CD14-positive monocyte (primary cell): ENCODE measurements around the gene GASK1A. TPM values are rescaled to one million over a fixed set of nuclear protein-coding genes. Genes with fewer than 3 reads are reported as not detected.

ENCODE experiments used
- DNase-seq, 3 donors: peaks; one replicate each; pipeline ENCODE4 v3.0.0-alpha.2; 2011 to 2022
- H2AFZ ChIP-seq: 2 replicates; pipeline ENCODE4 v1.6.0; 2012; ENCODE audit warnings: mild to moderate bottlenecking, low read depth, low read length, inconsistent platforms; ENCODE audit not compliant: insufficient read depth, poor library complexity, severe bottlenecking
- H3K27ac ChIP-seq, 2 donors: 1 replicate in 1 of 2; 2 replicates in 1 of 2; pipeline ENCODE4 v1.5.1; 2012 to 2013; ENCODE audit warnings: low read length in 2 of 2, control low read depth in 1 of 2, inconsistent platforms in 1 of 2, low read depth in 1 of 2, mild to moderate bottlenecking in 1 of 2
- H3K27me3 ChIP-seq, 2 donors: one replicate each; pipeline versions ENCODE4 v1.6.0 to v1.6.1; 2011 to 2013; ENCODE audit warnings: low read length in 2 of 2; ENCODE audit not compliant: control insufficient read depth in 2 of 2, insufficient read depth in 2 of 2
- H3K36me3 ChIP-seq, 2 donors: replicated peaks in 1 of 2; 1 replicate in 1 of 2; 2 replicates in 1 of 2; pipeline versions ENCODE4 v1.5.1 to v1.6.1; 2012 to 2013; ENCODE audit warnings: low read length in 2 of 2, control low read depth in 1 of 2, inconsistent platforms in 1 of 2, mild to moderate bottlenecking in 1 of 2; ENCODE audit not compliant: insufficient read depth in 2 of 2, control insufficient read depth in 1 of 2
- H3K4me1 ChIP-seq, 2 donors: 1 replicate in 1 of 2; 2 replicates in 1 of 2; pipeline versions ENCODE4 v1.5.1 to v1.6.1; 2012 to 2013; ENCODE audit warnings: low read length in 2 of 2, control low read depth in 1 of 2, inconsistent platforms in 1 of 2, mild to moderate bottlenecking in 1 of 2, moderate library complexity in 1 of 2; ENCODE audit not compliant: insufficient read depth in 2 of 2, control insufficient read depth in 1 of 2
- H3K4me2 ChIP-seq: replicated peaks from 2 replicates; pipeline ENCODE3; 2012; ENCODE audit warnings: low read length, moderate library complexity, mild to moderate bottlenecking; ENCODE audit not compliant: poor library complexity, severe bottlenecking; ENCODE audit errors: extremely low read depth
- H3K4me3 ChIP-seq, 3 experiments: fragments of 200-600 bp in 1 of 3; sonication (generic) in 1 of 3; replicated peaks in 1 of 3; 1 replicate in 2 of 3; 2 replicates in 1 of 3; pipeline ENCODE4 v1.5.1; 2011 to 2013; ENCODE audit warnings: low read length in 3 of 3, mild to moderate bottlenecking in 3 of 3, control low read depth in 2 of 3, low read depth in 2 of 3, inconsistent platforms in 1 of 3, moderate library complexity in 1 of 3
- H3K79me2 ChIP-seq: 2 replicates; pipeline ENCODE4 v1.6.0; 2012; ENCODE audit warnings: mild to moderate bottlenecking, control low read depth, inconsistent platforms, low read length, moderate library complexity; ENCODE audit not compliant: insufficient read depth
- H3K9ac ChIP-seq: 2 replicates; pipeline ENCODE4 v1.6.0; 2017; ENCODE audit warnings: low read length, mild to moderate bottlenecking; ENCODE audit not compliant: insufficient read depth, poor library complexity, severe bottlenecking
- H3K9me3 ChIP-seq, 2 donors: replicated peaks in 1 of 2; 1 replicate in 1 of 2; 2 replicates in 1 of 2; pipeline versions ENCODE4 v1.5.1 to v1.6.1; 2012 to 2013; ENCODE audit warnings: low read length in 2 of 2, control low read depth in 1 of 2; ENCODE audit not compliant: control insufficient read depth in 1 of 2, insufficient read depth in 1 of 2
- H4K20me1 ChIP-seq: 2 replicates; pipeline ENCODE4 v1.6.0; 2012; ENCODE audit warnings: mild to moderate bottlenecking, low read length, control low read depth, moderate library complexity; ENCODE audit not compliant: insufficient read depth
- H3K27ac Mint-ChIP-seq, 7 donors: one replicate each; pipeline ENCODE4 v1.8.0; 2020; ENCODE audit warnings: mild to moderate bottlenecking in 7 of 7, mixed read lengths in 7 of 7, moderate library complexity in 6 of 7, inconsistent platforms in 2 of 7
- H3K27me3 Mint-ChIP-seq, 3 donors: one replicate each; pipeline ENCODE4 v1.8.0; 2021 to 2022; ENCODE audit warnings: low read depth in 3 of 3, mild to moderate bottlenecking in 3 of 3, mixed read lengths in 3 of 3, moderate library complexity in 3 of 3, inconsistent platforms in 1 of 3
- H3K36me3 Mint-ChIP-seq, 2 donors: one replicate each; pipeline ENCODE4 v1.8.0; 2020; ENCODE audit warnings: mixed read lengths in 2 of 2, inconsistent platforms in 1 of 2, mild to moderate bottlenecking in 1 of 2
- H3K4me1 Mint-ChIP-seq: one replicate; pipeline ENCODE4 v1.8.0; 2020; ENCODE audit warnings: mild to moderate bottlenecking, mixed read lengths
- H3K4me3 Mint-ChIP-seq, 2 donors: one replicate each; pipeline ENCODE4 v1.8.0; 2020; ENCODE audit warnings: mild to moderate bottlenecking in 2 of 2, mixed read lengths in 2 of 2, moderate library complexity in 1 of 2
- H3K9me3 Mint-ChIP-seq, 7 donors: one replicate each; pipeline ENCODE4 v1.8.0; 2020 to 2022; ENCODE audit warnings: mixed read lengths in 7 of 7, mild to moderate bottlenecking in 6 of 7, moderate library complexity in 6 of 7, inconsistent platforms in 2 of 7
- WGBS: methylation state at CpG from one replicate; pipeline ENCODE4 v1.1.5; 2013; ENCODE audit warnings: missing lambda C conversion rate; ENCODE audit not compliant: insufficient coverage; 5-methylcytosine and 5-hydroxymethylcytosine counted together
- intact Hi-C, 2 donors: fragments of 100-400 bp; cut with micrococcal nuclease; formaldehyde crosslinking; loops; one replicate each; pipeline versions ENCODE4 v1.15.0 to v1.15.1; 2023
- polyA plus RNA-seq, 3 donors: library from polyadenylated mRNA; depleted of rRNA in 1 of 3; unstranded in 2 of 3; stranded (reverse) in 1 of 3; fragments of 300-500 nt in 2 of 3; fragments of >200 nt in 1 of 3; fragmentation: Illumina TruSeq in 2 of 3; gene quantifications; 1 replicate in 2 of 3; 2 replicates in 1 of 3; pipeline ENCODE4 v1.2.3, GENCODE V29; 2012 to 2021
- TF ChIP-seq, protein P1 (sequence below): fragments of 200-600 bp; IDR thresholded peaks from one replicate; pipeline ENCODE4 v1.8.0; 2022; ENCODE audit warnings: antibody characterized with exemption, mild to moderate bottlenecking

GASK1A gene
- polyA plus RNA-seq, 3 donors: 0.13 TPM; not detected in 2

- Histone ChIP-seq H3K9me3 (no peaks in the 10 kb centered on the region), H3K27ac (no peak overlapping the region), H4K20me1 (no peaks in the 10 kb centered on the region), H3K4me3 (no peak overlapping the region), H3K4me2 (no peak overlapping the region), H2AFZ (no peak overlapping the region), H3K36me3 (no peaks in the 10 kb centered on the region), H3K27me3 (peaks cover 7 to 18% of the 10 kb centered on the region in 2 donors), H3K4me1 (peaks cover 2 to 4% of the 10 kb centered on the region in 2 donors), H3K79me2 (no peaks in the 10 kb centered on the region), H3K9ac (no peak overlapping the region)
- TF ChIP-seq, protein P1, sequence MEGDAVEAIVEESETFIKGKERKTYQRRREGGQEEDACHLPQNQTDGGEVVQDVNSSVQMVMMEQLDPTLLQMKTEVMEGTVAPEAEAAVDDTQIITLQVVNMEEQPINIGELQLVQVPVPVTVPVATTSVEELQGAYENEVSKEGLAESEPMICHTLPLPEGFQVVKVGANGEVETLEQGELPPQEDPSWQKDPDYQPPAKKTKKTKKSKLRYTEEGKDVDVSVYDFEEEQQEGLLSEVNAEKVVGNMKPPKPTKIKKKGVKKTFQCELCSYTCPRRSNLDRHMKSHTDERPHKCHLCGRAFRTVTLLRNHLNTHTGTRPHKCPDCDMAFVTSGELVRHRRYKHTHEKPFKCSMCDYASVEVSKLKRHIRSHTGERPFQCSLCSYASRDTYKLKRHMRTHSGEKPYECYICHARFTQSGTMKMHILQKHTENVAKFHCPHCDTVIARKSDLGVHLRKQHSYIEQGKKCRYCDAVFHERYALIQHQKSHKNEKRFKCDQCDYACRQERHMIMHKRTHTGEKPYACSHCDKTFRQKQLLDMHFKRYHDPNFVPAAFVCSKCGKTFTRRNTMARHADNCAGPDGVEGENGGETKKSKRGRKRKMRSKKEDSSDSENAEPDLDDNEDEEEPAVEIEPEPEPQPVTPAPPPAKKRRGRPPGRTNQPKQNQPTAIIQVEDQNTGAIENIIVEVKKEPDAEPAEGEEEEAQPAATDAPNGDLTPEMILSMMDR: no peak
- no peak for DNase-seq
- peaks cover 17 to 20% (median 17%) of the 10 kb centered on the region in 3 donors for H3K27me3 Mint-ChIP-seq
- H3K4me3 Mint-ChIP-seq: no peak overlapping the region
- WGBS: 71% methylated on average over 4 of the region's 4 CpGs
- peaks cover 9% of the 10 kb centered on the region for H3K4me1 Mint-ChIP-seq
- intact Hi-C loops: no loop called here
- H3K27ac Mint-ChIP-seq: no peak overlapping the region
- no peaks in the 10 kb centered on the region for H3K36me3 Mint-ChIP-seq
- no peaks in the 10 kb centered on the region for H3K9me3 Mint-ChIP-seq
These were observed 5.6 kb downstream of the GASK1A start for GRCh38 chr3:42984701-42985100.

DNA sequence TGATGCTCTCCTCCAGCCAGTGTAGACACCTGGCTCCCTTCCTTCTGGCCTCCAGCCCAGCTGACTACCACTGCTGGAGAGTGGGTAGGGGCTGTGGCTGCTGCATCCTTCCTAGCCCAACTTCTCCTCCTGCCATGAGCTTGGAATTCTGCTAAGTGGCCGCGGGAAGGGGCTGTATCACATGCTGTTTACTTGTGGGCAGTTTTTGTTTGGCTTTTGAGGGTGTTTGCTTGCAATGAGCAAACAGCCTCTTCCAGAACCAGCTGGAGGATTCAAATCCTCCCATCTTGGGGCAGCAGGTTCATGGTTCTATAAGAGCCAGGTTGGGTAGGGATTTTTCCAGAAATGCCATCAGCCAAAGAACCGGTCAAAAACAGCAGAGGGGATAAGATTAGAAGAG lies 9.0 kb downstream of the GASK1A start:
- Histone ChIP-seq H4K20me1 (no peaks in the 10 kb centered on the region), H3K79me2 (no peaks in the 10 kb centered on the region), H3K4me1 (no peaks in the 10 kb centered on the region), H2AFZ (no peak overlapping the region), H3K36me3 (no peaks in the 10 kb centered on the region), H3K4me2 (no peak overlapping the region), H3K4me3 (no peak overlapping the region), H3K9ac (no peak overlapping the region), H3K27ac (no peak overlapping the region), H3K27me3 (no peaks in the 10 kb centered on the region), H3K9me3 (no peaks in the 10 kb centered on the region)
- intact Hi-C loops: loop anchor here in 1 of 2 donors (1.0 kb wide), 1 partner anchor 32 kb away; no protein-coding TSS in a partner anchor
- H3K27ac Mint-ChIP-seq: no peak overlapping the region
- no peak overlapping the region for H3K4me3 Mint-ChIP-seq
- TF ChIP-seq, protein P1: no peak
- no CpG with 5 or more reads among the region's 3 CpGs for WGBS
- peaks cover 1 to 2% (median 2%) of the 10 kb centered on the region in 3 donors for H3K27me3 Mint-ChIP-seq
- no peaks in the 10 kb centered on the region for H3K9me3 Mint-ChIP-seq
- no peaks in the 10 kb centered on the region for H3K36me3 Mint-ChIP-seq
- no peaks in the 10 kb centered on the region for H3K4me1 Mint-ChIP-seq
- DNase-seq: no peak
